GM19395 (cell line): Measurements from ENCODE around the gene NMD3.
"Not testable (repeated sequence)": the region's sequence is repeated elsewhere in the genome, so short reads cannot be mapped to it uniquely, and the experiment has no call there.

Experiments used
- ATAC-seq: cut with Tn5 transposase; IDR thresholded peaks from one replicate; pipeline ENCODE4 v1.9.1; 2021; ENCODE audit warnings: mild to moderate bottlenecking, moderate library complexity; ENCODE audit not compliant: unreplicated experiment

NMD3 gene

GRCh38 chr3:161274691-161275298, 53.7 kb downstream of the NMD3 start:
- peak; percentile 86 for ATAC-seq

- ATAC-seq, result no peak
Measured at GRCh38 chr3:161275919-161276318, 54.8 kb downstream of the NMD3 start.

GRCh38 chr3:161282387-161282786, 61.3 kb downstream of the NMD3 start:
- not testable (repeated sequence) for ATAC-seq

GRCh38 chr3:161284989-161285388, 63.9 kb downstream of the NMD3 start:
- ATAC-seq, result no peak

GRCh38 chr3:161289174-161289573, 68.1 kb downstream of the NMD3 start:
- ATAC-seq, result no peak

- ATAC-seq, result no peak
Measured at GRCh38 chr3:161291191-161291901, 70.2 kb downstream of the NMD3 start.

- ATAC-seq, result no peak
Measured at GRCh38 chr3:161293381-161293780, 72.3 kb downstream of the NMD3 start.

- no peak for ATAC-seq
Measured at GRCh38 chr3:161295325-161295724, 74.2 kb downstream of the NMD3 start.

GRCh38 chr3:161296814-161297213, 75.7 kb downstream of the NMD3 start:
- ATAC-seq, result no peak
